ENCODE data around the gene ZNF629. TPM values are rescaled to one million over a fixed set of nuclear protein-coding genes. Genes with fewer than 3 reads are reported as not detected.
A peak's percentile ranks its signal among the peaks of the same experiment; 100 is the strongest.
"Not testable (repeated sequence)": the region's sequence is repeated elsewhere in the genome, so short reads cannot be mapped to it uniquely, and the experiment has no call there.

The ZNF629 gene
- polyA plus RNA-seq (ENCODE audit: insufficient read depth in 1 of 5, insufficient read length in 5 of 5, low replicate concordance in 1 of 5) = 10 to 100 TPM; 16.8 to 20.9 (median 18.1) TPM
- long read RNA-seq, donor 1, full-length matches to known transcripts = 7 of 7 reads
- long read RNA-seq, donor 1, partial matches to known transcripts = 0 of 7 reads
- long read RNA-seq, donor 1, other reads (novel, unspliced or antisense) = 0 of 7 reads
- long read RNA-seq, donor 2, full-length matches to known transcripts = 3 of 3 reads
- long read RNA-seq, donor 2, partial matches to known transcripts = 0 of 3 reads
- long read RNA-seq, donor 2, other reads (novel, unspliced or antisense) = 0 of 3 reads
- long read RNA-seq, donor 3, full-length matches to known transcripts = 3 of 3 reads
- long read RNA-seq, donor 3, partial matches to known transcripts = 0 of 3 reads
- long read RNA-seq, donor 3, other reads (novel, unspliced or antisense) = 0 of 3 reads
- long read RNA-seq, donor 4, full-length matches to known transcripts = 3 of 3 reads
- long read RNA-seq, donor 4, partial matches to known transcripts = 0 of 3 reads
- long read RNA-seq, donor 4, other reads (novel, unspliced or antisense) = 0 of 3 reads
- long read RNA-seq, donor 5, full-length matches to known transcripts = 13 of 13 reads
- long read RNA-seq, donor 5, partial matches to known transcripts = 0 of 13 reads
- long read RNA-seq, donor 5, other reads (novel, unspliced or antisense) = 0 of 13 reads
- long read RNA-seq, donor 6, full-length matches to known transcripts = 10 of 10 reads
- long read RNA-seq, donor 6, partial matches to known transcripts = 0 of 10 reads
- long read RNA-seq, donor 6, other reads (novel, unspliced or antisense) = 0 of 10 reads
- long read RNA-seq, donor 7, full-length matches to known transcripts = 4 of 9 reads
- long read RNA-seq, donor 7, partial matches to known transcripts = 5 of 9 reads
- long read RNA-seq, donor 7, other reads (novel, unspliced or antisense) = 0 of 9 reads
- long read RNA-seq, donor 8, full-length matches to known transcripts = 3 of 3 reads
- long read RNA-seq, donor 8, partial matches to known transcripts = 0 of 3 reads
- long read RNA-seq, donor 8, other reads (novel, unspliced or antisense) = 0 of 3 reads

GRCh38 chr16:30786936-30787612 lies at the start of gene ZNF629:
Gene ZNF629 (minus strand): TSS chr16:30787205. CDS start chr16:30784482, 2,723 bp downstream.
- DNase-seq = peak; percentile 79 to 83

- no peak for DNase-seq
Observed at GRCh38 chr16:30834130-30834740, 47.2 kb upstream of the ZNF629 start.

- DNase-seq = no peak
Observed at GRCh38 chr16:30830072-30830417, 43.0 kb upstream of the ZNF629 start.

DNA sequence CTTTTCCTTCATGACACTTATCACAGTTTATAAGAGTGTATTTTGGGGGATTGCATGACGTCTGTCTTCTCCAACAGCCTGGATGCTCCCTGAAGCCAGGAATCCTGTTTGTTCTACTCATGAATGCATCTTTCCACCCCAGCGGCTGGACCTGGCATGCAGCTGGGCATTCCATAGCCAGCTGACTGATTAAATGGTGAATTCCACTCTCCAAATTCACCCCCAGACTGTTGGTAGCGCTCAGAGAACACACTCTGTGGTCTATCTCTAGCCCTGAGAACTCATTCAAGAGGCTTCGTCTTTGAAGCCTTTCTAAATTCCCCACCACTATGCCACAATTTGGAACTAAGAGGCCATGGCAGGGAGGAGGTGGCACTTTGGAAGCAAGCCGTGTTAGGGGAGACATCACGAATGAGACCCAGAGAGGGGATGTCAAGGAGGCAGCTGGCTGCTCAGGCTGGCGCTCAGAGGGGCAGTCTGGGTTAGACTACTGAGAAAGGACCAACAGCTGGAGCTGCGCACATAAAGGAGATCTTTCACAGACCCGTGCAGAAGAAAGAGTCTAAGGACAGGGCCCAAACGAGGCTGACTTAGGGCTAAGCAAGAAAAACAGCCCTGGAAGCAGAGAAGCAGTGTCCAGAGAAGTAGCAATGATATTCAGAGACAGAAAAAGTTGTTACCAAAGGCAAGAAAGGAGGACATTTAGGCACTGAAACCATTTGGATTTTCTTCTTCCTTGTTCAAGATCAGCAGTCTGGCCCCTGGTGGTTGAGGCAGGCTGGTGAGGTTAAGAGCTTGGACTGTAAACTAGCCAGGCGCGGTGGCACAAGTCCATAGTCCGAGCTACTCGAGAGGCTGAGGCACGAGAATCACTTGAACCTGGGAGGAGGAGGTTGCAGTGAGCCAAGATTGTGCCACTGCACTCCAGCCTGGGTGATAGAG lies 42.4 kb upstream of the ZNF629 start:
- no peak for DNase-seq

GRCh38 chr16:30821891-30822290 lies 34.9 kb upstream of the ZNF629 start:
- no peak for DNase-seq

DNA sequence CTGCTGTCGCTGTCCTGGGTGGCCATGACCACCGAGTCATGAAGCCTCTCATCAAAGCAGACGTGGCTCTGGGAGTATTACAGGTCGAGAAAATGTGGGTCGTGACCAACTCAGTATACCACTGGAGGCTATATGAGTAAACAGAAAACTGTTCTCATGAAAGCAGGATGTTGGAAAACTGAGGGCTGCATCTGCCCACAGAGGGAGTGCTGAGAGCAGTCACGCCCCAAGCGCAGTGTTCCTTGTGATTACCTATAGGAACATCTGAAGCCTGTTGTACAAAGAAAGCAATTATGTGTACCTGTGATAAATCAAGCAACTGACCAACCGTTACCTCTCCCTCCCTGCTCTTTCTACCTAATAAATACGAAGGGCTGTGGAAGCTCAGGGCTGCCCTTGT lies 34.4 kb upstream of the ZNF629 start:
- not testable (repeated sequence) for DNase-seq

DNA sequence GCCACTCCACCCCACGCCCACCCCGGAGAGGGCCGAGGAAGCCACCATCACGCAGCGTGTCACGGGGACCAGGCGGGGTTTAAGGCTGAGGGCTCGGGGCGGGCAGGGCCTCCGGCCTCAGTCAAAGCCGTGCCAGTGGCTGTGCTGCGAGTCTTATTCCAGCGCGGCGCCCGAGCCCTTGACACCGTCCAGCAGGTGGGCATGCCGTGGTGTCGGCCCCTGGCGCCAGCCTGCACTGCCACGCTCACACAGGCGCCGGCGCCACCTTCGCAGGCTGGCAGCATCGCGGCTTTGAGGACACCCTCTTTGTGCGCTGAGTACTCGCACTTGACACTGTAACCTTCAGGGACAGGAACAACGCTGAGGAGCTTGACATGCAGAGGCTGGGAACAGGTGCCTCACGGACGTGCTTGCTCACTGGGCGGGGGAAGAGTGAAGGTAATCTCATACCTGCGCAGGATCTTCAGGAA lies 34.0 kb upstream of the ZNF629 start:
- no peak for DNase-seq

- DNase-seq = no peak
Observed at GRCh38 chr16:30816769-30817168, 29.8 kb upstream of the ZNF629 start.

DNA sequence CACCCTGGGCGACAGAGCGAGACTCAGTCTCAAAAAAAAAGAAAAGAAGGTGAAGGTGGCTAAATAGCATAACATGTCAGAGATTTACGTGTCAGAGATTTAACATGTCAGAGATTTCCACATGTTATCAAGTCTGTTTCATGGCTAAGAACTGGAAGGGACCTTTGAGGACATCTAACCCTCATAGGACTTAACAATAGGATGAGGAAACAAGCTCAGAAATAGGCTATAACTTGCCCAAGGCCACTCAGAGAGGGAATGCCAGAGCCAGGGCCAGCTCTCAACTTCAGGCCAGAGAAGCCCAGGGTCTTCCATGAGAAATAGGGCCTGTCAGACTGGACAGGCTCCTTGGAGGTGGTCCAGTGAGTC lies 26.8 kb upstream of the ZNF629 start:
- no peak for DNase-seq

DNA sequence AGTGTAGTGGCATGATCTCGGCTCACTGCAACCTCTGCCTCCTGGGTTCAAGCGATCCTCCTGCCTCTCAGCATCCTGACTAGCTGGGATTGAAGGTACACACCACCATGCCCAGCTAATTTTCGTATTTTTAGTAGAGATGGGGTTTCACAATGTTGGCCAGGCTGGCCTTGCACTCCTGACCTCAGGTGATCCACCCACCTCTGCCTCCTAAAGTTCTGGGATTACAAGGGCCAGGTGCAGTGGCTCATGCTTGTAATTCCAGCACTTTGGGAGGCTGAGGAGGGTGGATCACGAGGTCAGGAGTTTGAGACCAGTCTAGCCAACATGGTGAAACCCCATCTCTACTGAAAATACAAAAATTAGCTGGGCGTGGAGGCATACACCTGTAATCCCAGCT lies 22.7 kb upstream of the ZNF629 start:
- not testable (repeated sequence) for DNase-seq

DNA sequence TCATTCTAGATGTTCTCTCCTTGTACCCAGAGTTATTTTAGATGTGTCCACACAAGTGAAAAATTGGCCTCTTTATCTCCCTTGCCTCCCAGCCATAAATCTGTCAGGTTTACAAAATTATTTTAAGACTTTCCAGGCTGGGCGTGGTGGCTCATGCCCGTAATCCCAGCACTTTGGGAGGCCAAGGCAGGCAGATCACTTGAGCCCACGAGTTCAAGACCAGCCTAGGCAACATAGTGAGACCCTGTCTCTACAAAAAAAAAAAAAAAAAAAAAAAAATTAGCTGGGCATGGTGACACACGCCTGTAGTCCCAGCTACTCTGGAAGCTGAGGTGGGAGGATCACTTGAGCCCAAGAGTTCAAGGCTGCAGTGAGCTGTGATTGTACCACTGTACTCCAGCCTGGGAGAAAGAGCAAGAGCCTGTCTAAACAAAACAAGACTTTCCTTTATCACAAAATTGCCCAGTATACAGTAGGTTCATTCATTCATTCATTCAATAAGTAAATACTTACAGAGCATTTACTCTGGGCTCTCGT lies 22.0 kb upstream of the ZNF629 start:
- not testable (repeated sequence) for DNase-seq

- no peak for DNase-seq
Observed at GRCh38 chr16:30808146-30808545, 21.1 kb upstream of the ZNF629 start.

DNA sequence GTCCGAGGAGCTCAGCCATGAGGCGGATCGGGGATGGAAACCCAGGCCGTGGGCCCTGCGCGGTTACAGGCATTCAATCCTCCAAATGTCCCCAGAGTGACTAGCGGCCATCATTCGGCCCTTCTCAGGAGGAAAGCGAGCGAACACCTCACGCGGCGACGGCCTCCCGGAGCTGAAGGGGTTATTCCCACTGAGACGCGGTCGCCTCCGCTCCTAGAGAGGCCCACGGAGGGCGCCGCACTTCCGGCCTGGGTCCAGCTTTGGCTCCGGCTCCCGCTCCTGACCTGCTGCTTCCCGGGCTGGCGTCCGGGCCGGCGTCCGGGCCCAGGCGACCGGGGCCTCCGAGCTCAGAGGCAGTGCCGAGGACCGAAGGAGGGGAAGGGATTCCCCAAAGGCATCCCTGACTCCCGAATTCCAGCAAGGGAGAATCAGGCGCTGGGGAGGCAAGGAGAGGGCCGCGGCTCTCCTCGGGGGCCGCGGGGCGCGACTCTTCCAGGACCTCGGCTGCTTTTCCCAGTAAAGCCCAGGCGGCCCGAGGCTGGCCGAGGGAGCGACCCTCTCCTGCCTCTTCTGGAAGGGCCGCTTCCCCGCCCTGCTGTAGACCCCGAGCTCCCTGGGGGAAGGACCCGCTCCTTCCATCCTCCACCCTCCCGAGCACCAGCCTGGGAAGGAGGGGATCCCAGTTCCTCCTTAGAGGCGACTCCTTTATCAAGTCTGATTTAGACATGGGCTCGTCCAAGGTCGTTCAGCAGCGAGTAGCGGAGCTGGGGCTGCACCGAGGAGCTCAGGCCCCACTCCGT lies 18.6 kb upstream of the ZNF629 start:
- peak; percentile 81 to 84 for DNase-seq

DNA sequence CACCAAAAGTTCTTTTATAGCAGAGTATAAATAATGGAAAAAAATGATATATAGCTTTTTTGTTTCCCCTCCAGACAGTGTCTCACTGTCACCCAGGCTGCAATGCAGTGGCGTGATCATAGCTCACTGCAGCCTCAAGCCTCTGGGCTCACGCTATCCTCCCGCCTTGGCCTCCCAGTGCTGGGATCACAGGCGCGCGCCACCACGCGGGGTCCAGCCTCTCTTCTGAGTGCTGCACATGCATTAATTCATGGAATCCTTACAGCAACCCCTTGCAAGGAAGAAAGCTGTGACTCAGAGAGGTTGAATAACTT lies 18.0 kb upstream of the ZNF629 start:
- no peak for DNase-seq

GRCh38 chr16:30802936-30803335 lies 15.9 kb upstream of the ZNF629 start:
- no peak for DNase-seq

DNA sequence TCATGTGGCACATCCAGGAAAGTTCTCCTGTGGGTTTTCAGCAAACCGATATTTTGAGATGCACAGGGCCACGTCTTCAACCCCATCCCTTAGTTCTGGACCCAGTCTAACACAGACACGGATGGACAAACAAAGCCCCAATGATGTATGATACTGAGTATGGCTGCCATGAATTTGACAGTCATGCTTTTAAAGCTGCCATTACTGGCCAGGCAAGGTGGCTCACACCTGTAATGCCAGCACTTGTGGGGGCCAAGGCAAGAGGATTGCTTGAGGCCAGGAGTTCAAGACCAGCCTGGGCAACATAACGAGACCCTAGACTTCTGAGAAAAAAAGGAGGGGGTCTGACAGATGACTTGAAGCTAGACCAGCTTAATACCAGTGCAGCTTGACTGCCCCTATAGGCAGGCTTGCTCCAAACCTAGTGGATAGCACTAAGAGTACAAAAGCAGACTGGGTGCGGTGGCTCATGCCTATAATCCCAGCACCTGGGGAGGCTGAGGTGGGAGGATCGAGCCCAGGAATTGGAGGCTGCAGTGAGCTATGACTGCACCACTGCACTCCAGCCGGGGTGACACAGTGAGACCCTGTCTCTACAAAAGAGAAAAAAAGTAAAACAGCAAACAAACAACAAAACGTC lies 10.8 kb upstream of the ZNF629 start:
- DNase-seq = no peak

DNA sequence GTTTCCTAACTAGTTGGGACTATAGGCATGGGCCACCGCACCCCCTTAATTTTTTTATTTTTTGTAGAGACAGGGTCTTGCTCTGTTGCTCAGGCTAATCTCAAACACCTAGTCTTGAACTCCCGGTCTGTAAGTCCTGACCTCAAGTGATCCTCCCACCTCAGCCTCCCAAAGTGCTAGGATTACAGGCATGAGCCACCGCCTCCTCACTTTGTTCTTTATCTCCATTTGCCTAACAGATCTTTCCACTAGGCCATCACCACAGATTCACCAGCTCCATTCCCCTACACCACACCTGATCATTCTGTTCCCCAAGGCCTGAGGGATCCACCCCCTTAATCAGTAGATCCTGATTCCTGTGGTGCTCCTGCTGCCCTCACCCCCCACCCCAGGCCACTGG lies 7.6 kb upstream of the ZNF629 start:
- no peak for DNase-seq

- no peak for DNase-seq
Observed at GRCh38 chr16:30793508-30794069, 6.6 kb upstream of the ZNF629 start.

Data from right lung (tissue), 10 donors.